Uterus (tissue), 2 donors: Measurements from ENCODE around the gene MAP4.

Experiments
- POLR2A ChIP-seq, 2 donors: fragments of 450-650 bp; IDR thresholded peaks; one replicate each; pipeline ENCODE4 v1.6.1; 2016; ENCODE audit warnings: antibody characterized with exemption in 2 of 2, mild to moderate bottlenecking in 1 of 2, moderate library complexity in 1 of 2
- TF ChIP-seq, protein P1 (sequence below), 4 experiments: fragments of 200-600 bp in 2 of 4; fragments of 450-650 bp in 2 of 4; sonication (generic) in 2 of 4; IDR thresholded peaks; one replicate each; pipeline ENCODE4 v1.5.1; 2016 to 2019; ENCODE audit warnings: antibody characterized with exemption in 4 of 4, mild to moderate bottlenecking in 2 of 4, moderate library complexity in 1 of 4

DNA sequence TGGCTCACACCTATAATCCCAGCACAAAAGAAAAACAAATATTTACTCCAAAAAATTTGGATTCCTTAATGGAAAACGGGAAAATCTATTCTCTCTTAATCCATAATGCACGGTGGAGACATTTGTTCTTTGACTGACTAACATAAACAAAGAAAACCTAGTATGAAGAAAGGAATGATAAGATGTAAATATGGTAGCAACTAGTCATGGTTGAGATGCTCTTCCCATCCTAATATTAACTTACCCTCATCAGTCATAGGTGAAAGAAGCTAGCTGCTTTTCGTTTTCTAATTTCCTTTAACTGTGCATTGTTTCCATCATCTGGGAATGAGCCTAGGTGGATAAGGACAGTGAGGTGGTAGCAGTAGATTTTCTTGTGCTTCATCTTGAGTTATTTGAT lies 22.0 kb downstream of the MAP4 start:
- TF ChIP-seq, protein P1, sequence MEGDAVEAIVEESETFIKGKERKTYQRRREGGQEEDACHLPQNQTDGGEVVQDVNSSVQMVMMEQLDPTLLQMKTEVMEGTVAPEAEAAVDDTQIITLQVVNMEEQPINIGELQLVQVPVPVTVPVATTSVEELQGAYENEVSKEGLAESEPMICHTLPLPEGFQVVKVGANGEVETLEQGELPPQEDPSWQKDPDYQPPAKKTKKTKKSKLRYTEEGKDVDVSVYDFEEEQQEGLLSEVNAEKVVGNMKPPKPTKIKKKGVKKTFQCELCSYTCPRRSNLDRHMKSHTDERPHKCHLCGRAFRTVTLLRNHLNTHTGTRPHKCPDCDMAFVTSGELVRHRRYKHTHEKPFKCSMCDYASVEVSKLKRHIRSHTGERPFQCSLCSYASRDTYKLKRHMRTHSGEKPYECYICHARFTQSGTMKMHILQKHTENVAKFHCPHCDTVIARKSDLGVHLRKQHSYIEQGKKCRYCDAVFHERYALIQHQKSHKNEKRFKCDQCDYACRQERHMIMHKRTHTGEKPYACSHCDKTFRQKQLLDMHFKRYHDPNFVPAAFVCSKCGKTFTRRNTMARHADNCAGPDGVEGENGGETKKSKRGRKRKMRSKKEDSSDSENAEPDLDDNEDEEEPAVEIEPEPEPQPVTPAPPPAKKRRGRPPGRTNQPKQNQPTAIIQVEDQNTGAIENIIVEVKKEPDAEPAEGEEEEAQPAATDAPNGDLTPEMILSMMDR (IDR thresholded peaks at IDR 0.05) = no peak
- TF ChIP-seq POLR2A (IDR thresholded peaks at IDR 0.05) = no peak
